Activated CD4-positive, alpha-beta T cell treated with anti-CD3 and anti-CD28 coated beads for 1 hour (primary cell): ENCODE results near the gene AGAP2.
A peak's percentile ranks its signal among the peaks of the same experiment; 100 is the strongest.

Experiments
- DNase-seq: peaks from one replicate; pipeline ENCODE4 v3.0.0-alpha.2; 2020

AGAP2 gene

DNA sequence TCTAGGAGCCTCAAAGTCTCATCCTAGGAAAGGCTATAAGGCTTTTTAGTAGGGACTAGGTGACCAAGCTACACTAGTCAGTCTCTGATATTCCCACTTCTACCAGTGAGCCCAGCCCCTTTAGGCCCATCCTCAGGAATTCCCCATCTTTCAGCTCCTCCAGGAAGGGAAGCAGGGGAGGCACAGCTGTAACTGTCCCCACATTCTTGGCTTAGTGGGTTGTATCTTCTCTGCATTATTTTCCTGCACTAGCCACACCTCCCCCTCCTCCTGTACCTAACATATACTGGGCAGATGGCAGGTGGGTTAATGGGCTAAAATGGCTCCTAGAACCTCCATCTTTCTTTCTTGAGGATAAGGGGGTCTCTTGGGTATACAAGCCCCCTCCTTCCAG lies 28.8 kb upstream of the AGAP2 start:
- no peak for DNase-seq

DNA sequence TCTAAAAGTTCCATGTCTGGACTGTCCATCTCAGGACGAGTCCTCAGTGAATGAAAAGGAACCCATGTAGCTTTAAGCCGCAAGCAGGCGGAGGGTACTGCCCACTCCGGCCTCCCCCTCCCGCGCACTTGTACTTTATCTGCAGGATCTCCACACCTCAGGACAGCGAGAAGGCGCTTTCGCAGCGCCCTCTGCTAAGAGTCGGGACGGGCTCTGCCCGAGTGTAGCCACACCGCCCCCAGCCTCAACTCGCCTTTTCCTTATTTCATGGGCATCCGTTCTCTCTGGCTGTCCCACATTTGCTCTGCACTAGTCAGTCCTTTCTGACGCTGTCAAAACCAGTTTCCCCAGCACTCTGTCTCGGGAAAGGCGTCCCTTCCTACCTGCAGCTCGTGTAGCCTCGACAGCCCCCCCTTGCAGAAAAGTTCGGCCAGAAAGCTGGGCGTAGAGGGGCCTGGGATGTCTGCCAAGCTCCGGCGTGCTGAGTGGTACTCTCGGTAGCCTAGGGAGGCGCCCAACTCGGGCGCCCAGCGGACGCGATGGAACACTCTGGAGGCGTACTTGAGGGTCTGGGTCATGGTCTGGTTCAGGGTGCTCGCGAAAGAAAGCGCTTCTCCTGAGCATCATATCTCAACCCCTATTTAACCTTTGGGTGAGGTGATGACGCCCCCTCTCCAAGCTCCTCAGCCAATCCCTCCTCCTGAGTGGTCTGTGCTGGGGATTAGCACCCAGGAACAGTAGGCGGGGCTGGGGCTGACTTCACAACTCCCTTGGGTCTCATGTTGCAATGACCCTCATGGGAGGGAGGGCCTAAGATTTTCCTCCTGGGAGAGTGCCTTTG lies 28.1 kb upstream of the AGAP2 start, which contains the start of gene CYP27B1:
Gene CYP27B1 (minus strand): TSS at position 615 of the 841 bp plus-strand sequence. CDS start 37 bp downstream, at position 578.
- DNase-seq, result no peak

DNA sequence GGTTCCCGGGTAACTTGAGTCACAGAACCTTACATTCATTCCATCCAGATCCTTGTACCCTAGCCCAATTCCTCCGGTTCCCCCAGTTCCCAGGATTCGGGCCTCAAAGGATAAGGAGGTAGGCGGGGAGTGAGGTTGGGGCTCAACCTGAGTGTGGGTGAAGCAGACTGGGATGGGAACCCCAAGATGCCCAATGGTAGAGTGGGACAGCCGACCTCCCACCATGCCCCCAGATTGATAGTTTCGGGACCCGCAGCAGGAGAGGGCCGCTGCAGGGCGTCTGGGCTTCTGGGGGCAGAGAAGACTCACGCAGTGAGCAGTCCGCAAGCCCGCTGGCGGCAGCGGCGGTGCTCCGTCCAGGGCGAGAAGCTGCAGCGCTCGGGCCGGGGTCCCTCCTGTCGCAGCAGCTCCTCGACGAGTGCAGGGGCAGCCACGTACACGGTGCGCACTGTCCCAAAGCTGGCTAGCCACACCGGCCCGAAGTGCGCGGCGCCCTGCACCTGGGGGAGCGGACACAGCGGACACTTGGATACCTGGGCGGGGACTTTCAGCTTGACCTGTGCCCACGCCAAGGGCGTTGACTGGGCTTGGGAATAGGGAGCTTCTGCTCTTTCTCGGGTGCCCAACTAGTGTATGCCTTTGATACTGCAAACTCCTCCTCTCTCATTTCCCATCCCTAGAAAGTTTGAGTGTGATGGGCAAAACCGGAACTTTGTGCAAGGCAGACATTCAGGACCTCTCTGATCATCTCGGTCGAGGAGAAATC lies 27.3 kb upstream of the AGAP2 start:
- no peak for DNase-seq

DNA sequence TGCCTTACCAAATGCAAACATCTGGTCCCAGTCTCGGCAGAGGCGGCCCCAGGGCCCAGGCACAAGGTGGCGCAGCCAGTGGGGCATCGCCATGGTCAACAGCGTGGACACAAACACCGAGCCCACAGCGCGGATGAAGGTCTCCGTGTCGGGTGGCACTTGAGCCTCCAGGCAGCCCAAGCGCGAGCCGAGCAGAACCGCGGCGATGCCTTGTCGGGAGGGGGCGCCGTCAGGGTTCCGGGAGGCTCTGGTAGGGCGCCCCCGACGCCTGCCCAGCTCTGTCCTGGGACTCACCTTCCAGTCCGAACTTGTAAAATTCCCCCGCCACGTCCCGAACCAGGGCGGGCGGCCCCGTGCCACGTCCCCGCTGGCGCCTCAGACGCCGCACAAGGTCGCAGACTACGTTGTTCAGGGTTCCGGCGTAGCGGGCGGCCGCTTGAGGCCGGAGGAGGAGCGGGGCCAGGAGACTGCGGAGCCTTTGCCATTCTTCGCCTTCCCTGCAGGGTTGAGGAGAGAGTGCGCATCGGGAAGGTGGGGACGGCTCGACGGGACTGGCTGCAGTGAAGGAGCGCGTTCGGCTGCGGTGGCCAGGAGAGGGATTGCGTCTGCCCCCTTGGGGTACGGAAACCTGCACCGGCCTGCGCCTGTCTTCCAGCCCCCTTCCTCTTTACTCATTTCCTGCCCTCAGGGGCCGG lies 26.6 kb upstream of the AGAP2 start:
- peak; percentile 31 for DNase-seq

- DNase-seq, result no peak
These were observed 26.1 kb upstream of the AGAP2 start for GRCh38 chr12:57764662-57765002.

DNA sequence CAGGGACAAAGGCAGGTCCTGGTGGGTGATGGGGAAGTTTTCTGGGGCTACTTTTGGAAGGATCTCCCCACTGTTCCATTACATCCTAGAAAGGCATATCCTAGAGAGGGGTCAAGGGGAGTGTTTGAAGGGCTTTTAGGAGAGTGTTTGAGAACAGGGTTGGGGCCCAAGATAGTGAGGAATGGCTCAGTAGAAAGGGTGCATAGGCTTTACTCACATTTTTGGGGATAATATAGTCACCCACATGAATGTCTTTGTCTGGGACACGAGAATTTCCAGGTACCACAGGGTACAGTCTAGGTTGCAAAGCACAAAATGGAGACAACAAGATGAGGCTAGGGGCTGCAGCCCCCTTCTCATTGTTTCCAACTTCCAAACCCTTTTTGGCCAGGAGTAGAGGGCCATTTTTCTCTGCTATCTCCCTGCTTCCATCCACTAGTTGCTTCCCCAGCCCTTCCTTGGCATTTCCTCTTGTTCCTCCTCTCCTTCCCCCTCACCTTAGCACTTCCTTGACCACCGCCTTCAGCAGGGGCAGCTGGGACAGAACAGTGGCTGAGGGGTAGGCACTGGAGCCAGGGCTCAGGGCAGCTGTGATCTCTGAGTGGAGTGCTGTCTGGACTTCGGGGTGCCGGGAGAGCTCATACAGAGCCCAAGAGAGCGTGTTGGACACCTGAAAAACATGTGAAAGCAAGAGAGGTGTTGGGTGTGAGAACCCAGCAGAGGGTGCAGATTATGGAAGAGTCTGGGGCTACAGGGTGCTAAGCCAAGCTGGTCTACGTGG lies 25.5 kb upstream of the AGAP2 start:
- no peak for DNase-seq

GRCh38 chr12:57762463-57762862 lies 23.9 kb upstream of the AGAP2 start:
- no peak for DNase-seq

DNA sequence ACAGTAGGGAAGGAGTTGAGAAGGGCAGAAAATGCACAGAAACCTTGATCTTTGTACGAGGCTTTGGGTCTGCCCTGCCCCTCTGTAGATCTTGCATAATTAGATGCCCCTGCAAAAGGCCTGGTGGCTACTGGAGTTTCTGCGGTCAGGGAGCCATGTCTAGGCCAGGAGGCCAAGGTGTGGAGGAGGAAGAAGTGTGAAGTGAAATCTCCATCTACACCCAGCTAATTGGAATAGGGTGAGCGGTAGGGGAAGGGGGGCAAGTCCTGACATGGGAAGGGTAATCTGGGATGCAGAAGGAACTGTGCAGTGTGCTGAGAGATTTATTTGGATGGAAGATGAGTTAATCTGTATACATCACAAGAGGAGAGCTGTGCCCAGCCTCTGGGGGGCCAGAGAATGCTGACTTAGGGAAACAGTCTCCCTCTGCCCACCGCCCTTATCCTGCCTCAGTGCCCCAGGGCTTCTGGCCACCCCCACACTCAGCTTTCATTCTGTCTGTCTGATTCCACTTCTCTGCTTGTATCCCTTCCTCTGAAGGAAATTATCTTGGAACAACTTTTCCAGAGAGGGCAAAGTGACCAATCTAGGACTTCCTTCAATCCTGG lies 23.0 kb upstream of the AGAP2 start:
- DNase-seq, result no peak

- DNase-seq, result no peak
These were observed 21.9 kb upstream of the AGAP2 start for GRCh38 chr12:57760347-57760982.

DNA sequence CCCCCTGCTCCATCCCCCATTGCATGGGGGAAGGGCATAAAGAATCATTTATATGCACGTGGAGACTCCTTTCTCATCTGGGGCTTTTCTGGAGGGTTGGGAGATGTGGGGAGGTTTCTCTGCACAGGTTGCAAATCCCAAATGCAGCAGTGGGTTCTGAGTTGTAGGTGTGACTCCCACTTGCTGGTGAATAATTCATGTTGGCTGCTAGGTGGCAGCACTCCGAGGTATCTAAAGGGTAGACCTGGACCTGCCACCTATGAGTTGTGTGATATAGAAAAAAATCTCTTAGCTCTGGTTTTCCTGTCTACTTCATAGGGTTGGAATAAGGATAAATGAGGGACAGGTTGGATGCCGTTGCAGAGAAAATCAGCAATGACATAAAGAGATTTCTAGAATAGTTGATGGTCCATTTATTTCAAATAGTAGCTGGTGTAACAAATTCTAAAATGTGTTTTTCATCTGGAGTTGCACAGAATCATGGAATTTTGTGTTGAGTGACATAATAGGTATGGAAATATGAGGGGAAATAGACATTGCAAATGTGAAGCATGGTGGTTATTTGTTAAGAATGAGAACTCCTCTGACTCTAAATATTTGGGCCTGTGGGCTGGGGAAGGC lies 20.9 kb upstream of the AGAP2 start:
- no peak for DNase-seq

DNA sequence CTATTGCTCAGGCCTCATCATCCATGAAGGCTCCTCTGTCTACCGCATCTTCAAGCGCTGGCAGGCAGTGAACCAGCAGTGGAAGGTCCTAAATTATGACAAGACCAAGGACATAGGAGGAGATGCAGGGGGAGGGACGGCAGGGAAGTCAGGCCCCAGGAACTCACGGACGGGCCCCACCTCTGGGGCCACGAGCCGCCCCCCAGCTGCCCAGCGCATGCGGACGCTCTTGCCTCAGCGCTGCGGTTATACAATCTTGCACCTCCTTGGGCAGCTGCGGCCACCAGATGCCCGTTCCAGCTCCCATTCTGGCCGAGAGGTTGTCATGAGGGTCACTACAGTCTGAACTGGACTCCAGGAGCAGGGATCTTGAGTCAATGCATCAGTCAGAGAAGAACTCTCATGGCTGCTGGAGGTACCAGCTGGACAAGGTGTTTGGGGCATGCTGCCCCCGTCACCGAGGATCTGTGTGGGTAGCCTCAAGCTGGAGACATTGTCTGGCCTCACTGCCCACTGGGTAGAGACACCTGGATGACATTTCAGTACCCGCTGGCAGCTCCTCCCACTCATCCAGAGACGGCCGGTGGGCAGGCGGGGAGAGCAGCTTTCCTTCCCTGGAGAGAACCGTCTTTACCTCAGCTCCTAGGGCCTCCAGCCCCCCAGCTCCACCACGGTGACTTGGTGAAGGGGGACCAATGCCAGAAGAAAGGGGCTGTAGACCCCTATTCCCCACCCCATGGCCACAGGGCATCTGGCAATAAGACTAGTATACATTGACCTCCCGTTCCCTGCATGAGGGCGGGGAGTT lies 20.2 kb upstream of the AGAP2 start:
- DNase-seq, result no peak

DNA sequence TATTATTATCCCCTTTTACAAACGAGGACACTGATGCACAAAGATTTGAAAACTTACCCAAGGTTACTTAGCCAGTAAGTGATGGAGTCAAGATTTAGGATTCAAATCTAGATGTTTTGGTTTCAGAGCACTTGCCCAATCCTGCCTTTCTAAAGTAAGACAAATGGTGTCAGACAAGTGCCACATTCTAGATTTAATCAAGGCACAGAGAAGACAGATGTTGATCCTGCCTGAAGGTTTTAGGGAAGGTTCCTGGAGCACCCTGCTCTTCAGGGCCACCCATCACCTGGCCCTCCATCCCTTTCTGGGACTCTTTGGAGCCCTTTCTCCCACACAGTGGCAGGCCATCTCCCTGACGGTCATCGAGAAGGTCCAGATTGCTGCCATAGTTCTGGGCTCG lies 19.2 kb upstream of the AGAP2 start:
- no peak for DNase-seq

GRCh38 chr12:57756406-57757341 lies 18.1 kb upstream of the AGAP2 start:
- DNase-seq, result peak; percentile 60

- no peak for DNase-seq
These were observed 17.2 kb upstream of the AGAP2 start for GRCh38 chr12:57755454-57756372.

- DNase-seq, result no peak
These were observed 16.6 kb upstream of the AGAP2 start for GRCh38 chr12:57755194-57755453.

- DNase-seq, result peak; percentile 73
These were observed 16.1 kb upstream of the AGAP2 start, which contains the start of gene MARCHF9 for GRCh38 chr12:57754411-57755193. MARCHF9 (plus strand) TSS chr12:57755103; CDS start chr12:57755529, 426 bp downstream.

GRCh38 chr12:57753756-57754337 lies 15.3 kb upstream of the AGAP2 start:
- DNase-seq, result no peak
